ENCODE results near the gene WNT6. TPM values are rescaled to one million over a fixed set of nuclear protein-coding genes. Genes with fewer than 3 reads are reported as not detected.

The WNT6 gene
- total and polyA plus RNA-seq, 2 of the 8 experiments (the other 6 are each of a cell fraction or from before 2014, with no cell fraction given), result not detected

- TF ChIP-seq CHD7 (IDR thresholded peaks at IDR 0.05; ENCODE audit: insufficient replicate concordance, low read length) (no peak), EZH2 (IDR thresholded peaks at IDR 0.05; ENCODE audit: low read depth, low read length, severe bottlenecking) (no peak), SIN3A (conservative IDR thresholded peaks at IDR 0.05 in 1 of 2, IDR thresholded peaks at IDR 0.05 in 1 of 2; ENCODE audit: low read depth in 1 of 2, low read length in 2 of 2) (no peak), TEAD4 (IDR thresholded peaks at IDR 0.05; ENCODE audit: low read depth, low read length) (no peak), SP4 (IDR thresholded peaks at IDR 0.05; ENCODE audit: low read length) (no peak), TCF12 (IDR thresholded peaks at IDR 0.05; ENCODE audit: low read depth, low read length) (no peak), NRF1 (IDR thresholded peaks at IDR 0.05; ENCODE audit: low read depth, low read length) (no peak), FOSL1 (IDR thresholded peaks at IDR 0.05; ENCODE audit: insufficient read depth, low read depth, low read length) (no peak), RFX5 (IDR thresholded peaks at IDR 0.05; ENCODE audit: borderline replicate concordance, low read depth, low read length) (no peak), SAP30 (IDR thresholded peaks at IDR 0.05; ENCODE audit: insufficient read depth, insufficient replicate concordance, low read length) (no peak)
Observed at GRCh38 chr2:218856896-218857243, 2.7 kb upstream of the WNT6 start (continued).
